ENCODE results near the gene ITPKC.
"Not testable (repeated sequence)": the region's sequence is repeated elsewhere in the genome, so short reads cannot be mapped to it uniquely, and the experiment has no call there.

The ITPKC gene

GRCh38 chr19:40774916-40775631 lies 58.2 kb downstream of the ITPKC start, which contains the start of gene MIA:
Gene MIA (plus strand): TSS chr19:40775521. CDS start chr19:40775543, 22 bp downstream.
- DNase-seq, result no peak

- DNase-seq, result no peak
These were observed 58.7 kb downstream of the ITPKC start for GRCh38 chr19:40775632-40776022.

GRCh38 chr19:40776364-40776763 lies 59.5 kb downstream of the ITPKC start:
- no peak for DNase-seq

- peak; percentile 84 for DNase-seq
These were observed 60.2 kb downstream of the ITPKC start for GRCh38 chr19:40776932-40777644.

GRCh38 chr19:40777645-40777936 lies 60.7 kb downstream of the ITPKC start:
- DNase-seq, result no peak

GRCh38 chr19:40777937-40778705 lies 61.2 kb downstream of the ITPKC start, which contains the start of gene RAB4B:
Gene RAB4B (plus strand): TSS chr19:40778247. CDS start chr19:40778376, 129 bp downstream.
- DNase-seq, result peak; percentile 100

GRCh38 chr19:40778706-40779284 lies 61.9 kb downstream of the ITPKC start:
- no peak for DNase-seq

GRCh38 chr19:40780582-40780981 lies 63.7 kb downstream of the ITPKC start:
- DNase-seq, result no peak

- DNase-seq, result no peak
These were observed 64.2 kb downstream of the ITPKC start for GRCh38 chr19:40781140-40781539.

- no peak for DNase-seq
These were observed 66.8 kb downstream of the ITPKC start for GRCh38 chr19:40783711-40784110.

GRCh38 chr19:40784146-40784545 lies 67.2 kb downstream of the ITPKC start:
- not testable (repeated sequence) for DNase-seq

GRCh38 chr19:40785526-40785925 lies 68.6 kb downstream of the ITPKC start:
- DNase-seq, result no peak

GRCh38 chr19:40786060-40787037 lies 69.4 kb downstream of the ITPKC start:
- no peak for DNase-seq

Measured in activated CD4-positive, alpha-beta T cell treated with anti-CD3 and anti-CD28 coated beads, Interleukin-2, amount 50 U/mL, for 1 hour (primary cell).